ENCODE data around the gene SPATA31C1.
"Not testable (repeated sequence)": the region's sequence is repeated elsewhere in the genome, so short reads cannot be mapped to it uniquely, and the experiment has no call there.

Gene SPATA31C1

DNA sequence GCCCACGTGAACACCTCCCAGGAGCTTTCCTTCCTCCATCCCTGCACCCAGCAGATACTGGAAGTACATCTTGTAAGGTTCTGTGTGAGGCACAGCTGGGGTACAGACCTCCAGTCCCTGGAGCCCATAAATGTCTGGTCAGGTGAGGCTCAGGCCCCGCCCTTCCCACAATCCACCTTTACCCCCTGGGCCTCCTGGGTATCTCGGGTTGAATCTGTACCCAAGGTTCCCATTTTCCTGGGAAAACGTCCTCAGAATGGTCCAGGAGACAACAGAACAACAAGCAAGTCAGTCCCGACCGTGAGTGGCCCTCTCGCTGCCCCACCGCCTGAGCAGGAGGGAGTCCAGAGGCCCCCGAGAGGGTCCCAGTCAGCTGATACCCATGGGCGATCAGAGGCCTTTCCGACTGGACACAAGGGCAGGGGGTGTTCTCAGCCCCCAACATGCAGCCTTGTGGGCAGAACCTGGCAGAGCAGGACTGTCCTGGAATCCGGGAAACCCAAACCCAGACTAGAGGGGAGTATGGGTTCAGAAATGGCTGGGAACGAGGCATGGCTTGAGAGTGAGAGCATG is 30.7 kb upstream of the SPATA31C1 start:
- DNase-seq (ENCODE audit: low read depth) = no peak

DNA sequence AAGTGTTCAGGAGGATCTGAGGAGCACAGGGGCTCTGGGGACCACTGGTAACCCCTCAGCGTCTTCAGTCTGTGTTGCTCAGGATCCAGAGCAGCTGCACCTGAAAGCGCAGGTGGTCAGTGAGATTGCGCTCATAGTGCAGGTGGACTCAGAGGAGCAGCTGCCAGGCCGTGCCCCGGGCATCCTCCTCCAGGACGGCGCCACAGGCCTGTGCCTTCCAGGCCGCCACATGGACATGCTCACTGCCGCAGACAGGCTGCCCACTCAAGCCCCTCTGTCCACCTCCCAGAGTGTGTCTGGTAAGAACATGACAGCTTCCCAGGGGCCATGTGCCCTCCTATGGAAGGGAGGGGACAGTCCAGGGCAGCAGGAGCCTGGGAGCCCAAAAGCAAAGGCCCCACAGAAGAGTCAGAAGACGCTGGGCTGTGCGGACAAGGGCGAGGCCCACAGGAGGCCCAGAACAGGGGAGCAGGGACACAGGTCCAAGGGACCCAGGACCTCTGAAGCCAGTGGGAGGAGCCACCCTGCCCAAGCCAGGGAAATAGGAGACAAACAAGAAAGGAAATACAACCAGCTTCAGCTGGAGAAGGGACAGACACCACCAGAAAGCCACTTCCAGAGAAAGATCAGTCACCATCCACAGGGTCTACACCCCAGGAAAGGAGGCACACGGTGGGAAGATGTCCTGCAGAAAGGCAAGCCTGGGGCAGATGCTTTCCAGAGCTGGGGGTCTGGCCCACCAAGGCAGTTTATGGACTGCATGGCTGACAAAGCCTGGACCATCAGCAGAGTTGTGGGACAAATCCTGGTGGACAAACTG is 29.9 kb upstream of the SPATA31C1 start:
- no peak for DNase-seq (ENCODE audit: low read depth)

DNA sequence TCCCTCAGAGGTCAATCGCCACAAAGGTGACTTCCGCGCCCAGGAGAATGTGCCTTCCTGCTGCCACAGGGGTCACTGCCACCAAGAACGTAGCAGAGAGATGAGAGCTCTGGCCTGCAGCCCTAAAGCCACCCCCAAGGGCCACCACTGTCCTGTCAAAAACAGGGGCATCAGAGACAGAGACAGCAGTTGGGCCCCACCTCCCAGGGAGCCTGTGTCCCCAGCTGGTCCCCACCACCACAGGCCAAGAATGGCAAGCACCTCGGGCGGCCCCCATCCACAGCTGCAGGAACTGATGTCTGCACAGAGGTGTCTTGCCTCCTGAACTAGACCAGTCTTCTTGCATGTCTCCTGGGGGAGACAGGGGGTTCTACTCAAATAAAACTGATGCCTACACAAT is 29.3 kb upstream of the SPATA31C1 start:
- no peak for DNase-seq (ENCODE audit: low read depth)

DNA sequence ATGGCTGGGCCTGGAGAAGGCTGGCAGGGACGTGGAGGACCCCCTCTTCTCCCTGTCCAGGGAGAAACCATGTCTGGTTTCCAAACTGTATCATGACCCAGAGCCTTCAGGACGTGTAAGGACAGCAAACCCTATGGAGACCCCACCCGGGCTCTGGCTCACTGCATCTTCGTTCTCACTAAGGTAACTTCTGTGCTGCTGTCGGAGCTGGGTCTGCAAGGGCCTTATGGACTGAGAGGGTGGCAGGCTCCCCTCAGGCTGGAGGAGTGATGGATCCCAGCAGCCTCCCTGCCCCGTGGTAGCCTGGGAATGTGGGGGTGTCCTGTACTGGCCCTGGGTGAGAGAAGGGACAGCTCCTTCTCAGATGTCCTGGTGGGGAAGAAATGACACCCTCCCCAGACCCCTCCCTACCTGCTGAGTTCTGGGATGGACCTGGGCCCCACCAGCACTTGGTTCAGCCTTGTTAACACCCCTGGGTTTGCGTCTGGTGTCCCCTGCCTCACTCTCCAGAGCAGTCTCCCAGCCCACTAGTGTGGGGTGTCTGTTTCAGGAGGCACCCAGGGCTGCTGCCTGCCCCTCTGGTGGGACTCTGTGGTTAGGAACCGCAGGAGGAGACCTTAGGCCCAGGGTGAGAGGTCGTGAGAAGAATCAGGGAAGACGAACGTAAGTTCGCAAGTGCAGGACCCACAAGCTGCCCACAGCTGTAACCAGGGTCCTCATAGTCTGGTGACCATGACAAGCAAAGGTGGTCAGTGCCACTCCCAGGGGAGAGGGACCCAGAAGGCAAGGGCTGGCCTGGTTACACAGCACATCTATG is 28.5 kb upstream of the SPATA31C1 start:
- no peak for DNase-seq (ENCODE audit: low read depth)

DNA sequence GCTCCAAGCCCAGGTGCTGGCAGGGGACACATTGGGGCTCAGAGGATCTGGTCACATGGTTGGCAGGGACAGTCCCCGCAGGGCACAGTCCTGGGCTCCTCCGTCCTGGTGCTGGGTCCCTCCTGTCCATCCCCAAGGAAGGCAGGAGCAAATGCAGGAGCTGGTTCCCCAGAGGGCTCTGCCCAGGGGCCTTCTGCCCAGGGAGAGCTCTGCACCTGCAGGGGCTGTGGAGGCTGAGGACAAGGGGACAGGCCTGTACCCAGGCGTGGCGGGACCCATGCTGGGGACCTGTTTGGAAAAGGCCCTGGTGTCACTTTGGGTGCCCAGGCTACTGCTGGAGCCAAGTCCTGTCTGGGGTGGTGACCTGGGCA is 27.9 kb upstream of the SPATA31C1 start:
- DNase-seq (ENCODE audit: low read depth) = no peak

DNA sequence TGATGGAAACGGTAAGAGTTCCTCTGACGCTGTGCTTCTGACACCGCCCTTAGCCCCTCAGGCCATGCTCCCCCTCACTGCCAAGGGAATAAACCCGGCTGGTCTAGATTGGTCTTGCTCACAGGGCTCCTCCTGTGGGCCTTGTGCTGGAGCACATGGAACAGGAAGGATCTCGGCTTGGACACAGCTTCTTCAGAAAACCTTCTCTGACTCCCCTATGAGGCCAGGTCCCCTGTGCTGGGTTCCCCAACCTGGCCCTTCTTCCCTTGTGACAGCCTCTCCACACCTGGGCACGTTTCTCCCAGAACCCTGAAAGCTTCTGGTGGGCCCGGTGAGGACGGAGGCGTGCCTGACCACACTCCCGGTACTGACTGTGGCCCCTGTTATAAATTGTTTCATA is 26.9 kb upstream of the SPATA31C1 start:
- no peak for DNase-seq (ENCODE audit: low read depth)

DNA sequence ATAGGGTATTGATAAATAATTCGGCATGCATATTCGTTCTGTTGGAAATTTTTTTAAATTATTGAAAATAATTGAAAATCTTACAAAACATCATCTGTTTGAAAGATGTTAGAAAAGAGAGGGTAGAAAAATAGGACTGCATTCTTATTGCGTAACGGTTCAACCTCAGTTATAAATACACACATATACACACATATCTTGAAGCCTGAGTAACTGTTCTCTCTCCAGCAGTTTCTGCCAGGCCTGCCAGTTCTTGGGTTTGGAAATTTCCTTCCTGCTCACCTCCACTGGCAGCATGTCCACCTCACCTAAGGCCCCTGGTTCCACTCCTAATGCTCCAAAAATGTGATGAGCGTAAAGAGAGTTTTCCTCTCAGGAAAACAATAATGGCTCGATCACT is 26.0 kb upstream of the SPATA31C1 start:
- DNase-seq (ENCODE audit: low read depth) = no peak

DNA sequence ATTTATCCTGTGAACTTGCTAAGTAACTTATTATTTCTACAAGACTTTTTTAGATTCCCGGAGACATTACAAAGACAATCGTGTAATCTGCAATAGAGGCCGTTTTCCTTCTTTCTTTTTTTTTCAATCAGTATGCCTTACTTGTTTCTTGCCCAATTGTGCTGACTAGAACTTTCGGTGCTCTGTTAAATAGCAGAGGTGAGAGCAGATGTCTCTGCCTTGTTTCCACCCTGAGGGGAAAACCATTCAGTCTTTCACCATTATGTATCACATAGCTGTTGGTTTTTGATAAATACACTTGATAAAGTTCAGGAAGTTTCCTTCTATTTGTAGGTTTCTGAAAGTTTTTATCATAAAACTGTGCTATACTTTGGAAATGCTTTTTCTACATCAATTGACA is 24.8 kb upstream of the SPATA31C1 start:
- DNase-seq (ENCODE audit: low read depth) = no peak

DNA sequence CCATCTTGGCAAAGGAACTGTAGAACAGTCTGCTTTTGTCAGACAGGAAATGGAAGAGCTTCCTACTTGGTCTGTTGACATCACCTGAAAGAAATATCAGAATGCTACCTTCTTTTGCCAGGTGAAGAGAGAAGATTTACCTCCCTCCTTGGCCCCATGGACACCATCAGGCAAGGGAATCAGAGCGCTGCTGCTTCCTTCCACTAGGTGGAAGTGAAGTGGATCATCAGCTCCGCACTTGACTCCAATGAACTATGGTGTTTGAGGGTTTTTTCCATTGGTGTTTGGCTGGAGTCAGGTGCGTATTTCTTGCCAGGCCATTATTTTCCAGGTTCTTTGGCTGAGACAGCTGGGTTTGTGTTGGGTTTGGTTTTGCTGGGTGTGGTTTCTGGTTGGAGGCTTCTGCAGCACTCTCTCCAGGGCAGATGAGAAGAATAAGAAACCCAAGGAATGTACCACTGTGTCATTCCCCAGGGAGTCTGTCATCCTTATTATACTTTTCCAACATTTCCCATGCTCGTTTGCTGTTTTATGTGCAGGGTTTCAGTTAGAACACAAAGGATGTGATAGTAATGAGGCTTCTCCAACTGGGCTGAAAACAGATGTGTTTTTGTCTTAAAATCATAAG is 22.6 kb upstream of the SPATA31C1 start:
- no peak for DNase-seq (ENCODE audit: low read depth)

DNA sequence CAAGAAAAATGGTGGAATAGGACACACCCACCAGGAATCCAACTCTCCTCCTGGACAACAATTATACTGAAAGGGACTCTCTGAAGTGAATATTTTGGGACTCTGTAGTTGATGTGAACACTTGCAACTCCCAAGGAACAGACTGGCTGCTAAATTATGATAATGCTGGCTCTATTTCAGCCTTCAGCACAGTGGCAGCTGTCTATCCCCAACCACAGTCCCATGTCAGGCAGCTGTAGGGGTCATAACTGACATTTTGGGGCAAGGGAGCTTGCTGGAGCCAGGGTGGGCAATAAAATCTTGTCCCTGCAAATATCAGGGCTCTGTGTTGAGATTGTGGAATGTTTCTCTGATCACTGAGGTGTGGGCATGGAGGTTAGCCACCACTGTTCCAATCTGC is 20.9 kb upstream of the SPATA31C1 start:
- DNase-seq (ENCODE audit: low read depth) = no peak

DNA sequence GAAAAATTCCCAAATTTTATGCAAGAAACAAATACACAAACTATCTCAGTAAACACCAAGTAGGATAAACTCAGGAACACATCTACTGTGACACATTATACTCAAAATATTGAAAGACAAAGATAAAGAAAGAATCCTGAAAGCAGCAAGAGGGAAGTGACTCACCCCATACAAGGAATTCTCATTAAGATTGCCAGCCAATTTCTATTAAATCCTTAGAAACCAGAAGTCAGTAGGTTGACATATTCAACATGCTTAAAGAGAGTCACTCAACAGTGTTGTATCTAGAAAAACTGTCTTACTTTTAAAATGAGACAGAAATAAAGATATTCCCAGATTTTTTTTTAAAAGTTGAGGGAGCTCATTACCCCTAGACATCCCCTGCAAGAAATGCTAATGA is 19.6 kb upstream of the SPATA31C1 start:
- DNase-seq (ENCODE audit: low read depth) = no peak

DNA sequence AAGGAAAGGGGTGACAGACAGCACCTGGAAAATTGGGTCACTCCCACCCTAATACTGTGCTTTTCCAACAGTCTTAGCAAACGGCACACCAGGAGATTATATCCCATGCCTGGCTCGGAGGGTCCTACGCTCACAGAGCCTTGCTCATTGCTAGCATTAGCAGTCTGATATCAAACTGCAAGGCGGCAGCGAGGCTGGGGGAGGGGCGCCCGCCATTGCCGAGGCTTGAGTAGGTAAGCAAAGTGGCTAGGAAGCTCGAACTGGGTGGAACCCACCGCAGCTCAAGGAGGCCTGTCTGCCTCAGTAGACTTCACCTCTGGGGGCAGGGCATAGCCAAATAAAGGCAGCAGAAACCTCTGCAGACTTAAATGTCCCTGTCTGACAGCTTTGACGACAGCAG is 15.4 kb upstream of the SPATA31C1 start:
- not testable (repeated sequence) for DNase-seq (ENCODE audit: low read depth)

DNA sequence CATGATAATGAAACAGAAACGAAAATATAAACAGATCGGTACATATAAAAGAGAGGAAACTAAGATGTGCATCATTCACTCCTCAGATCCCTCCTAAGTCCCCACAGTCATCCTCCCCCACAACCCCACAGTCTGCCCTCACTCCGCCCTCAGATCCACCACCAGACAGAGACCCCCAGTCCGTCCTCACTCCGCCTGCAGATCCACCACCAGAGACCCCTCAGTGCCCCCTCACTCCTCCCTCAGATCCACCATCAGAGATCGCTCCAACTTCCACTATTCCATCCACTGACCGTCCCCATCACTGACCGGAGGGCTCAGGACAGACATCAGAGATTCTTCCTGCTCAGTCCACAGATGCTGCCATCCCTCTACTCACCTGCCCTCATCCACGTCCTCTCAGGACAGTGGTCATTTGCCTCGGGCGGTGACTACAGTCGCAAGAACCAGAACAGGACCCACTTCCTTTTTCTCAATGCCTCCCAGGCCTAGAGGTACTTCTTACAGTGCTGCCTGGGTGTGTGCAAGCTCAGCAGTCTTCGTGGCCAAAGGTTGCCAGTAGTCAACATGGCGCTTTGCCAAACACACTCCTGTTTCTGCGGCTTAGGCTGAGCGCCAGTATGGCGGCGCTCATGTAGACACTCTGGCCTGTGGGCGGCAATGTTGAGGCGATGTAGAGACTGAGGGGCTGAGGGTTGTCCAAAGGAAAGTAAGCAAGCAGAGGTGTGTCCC is 8.3 kb upstream of the SPATA31C1 start:
- DNase-seq (ENCODE audit: low read depth) = no peak

DNA sequence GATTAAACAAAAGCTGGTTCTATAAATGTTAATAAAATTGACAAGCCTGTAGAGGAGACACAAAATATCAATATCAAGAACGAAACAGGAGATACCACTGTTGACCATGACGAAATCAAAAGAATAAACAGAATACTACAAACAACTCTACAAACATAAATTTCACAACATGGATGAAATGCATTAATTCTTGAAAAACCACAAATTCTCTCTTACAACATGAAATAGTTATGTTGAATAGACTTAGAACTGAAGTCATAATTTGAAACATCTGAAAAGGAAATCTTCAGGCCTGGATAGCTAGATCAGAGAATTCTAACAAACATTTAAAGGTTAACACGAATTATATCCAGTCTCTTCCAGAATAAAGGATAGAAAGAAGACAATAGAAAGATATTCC is 6.9 kb upstream of the SPATA31C1 start:
- DNase-seq (ENCODE audit: low read depth) = no peak

DNA sequence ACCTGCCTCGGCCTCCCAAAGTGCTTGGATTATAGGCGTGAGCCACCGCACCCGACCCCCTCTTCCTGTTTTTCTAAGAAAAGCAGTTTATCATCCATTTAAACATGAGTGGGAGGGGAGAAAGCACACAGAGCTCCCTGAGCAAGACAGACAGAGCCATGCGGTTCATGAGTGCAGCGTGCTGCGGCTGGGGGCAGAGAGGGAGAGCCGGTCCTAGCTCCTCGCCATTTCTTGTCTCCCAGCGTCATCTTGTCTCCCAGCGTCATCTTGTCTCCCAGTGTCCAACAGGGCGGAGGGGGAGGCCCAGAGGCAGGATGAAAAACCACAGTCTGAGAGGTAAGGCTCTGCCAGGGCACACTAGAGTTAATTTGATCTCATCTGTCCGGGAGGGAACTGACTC is 1.3 kb downstream of the SPATA31C1 start:
- DNase-seq (ENCODE audit: low read depth) = not testable (repeated sequence)

DNA sequence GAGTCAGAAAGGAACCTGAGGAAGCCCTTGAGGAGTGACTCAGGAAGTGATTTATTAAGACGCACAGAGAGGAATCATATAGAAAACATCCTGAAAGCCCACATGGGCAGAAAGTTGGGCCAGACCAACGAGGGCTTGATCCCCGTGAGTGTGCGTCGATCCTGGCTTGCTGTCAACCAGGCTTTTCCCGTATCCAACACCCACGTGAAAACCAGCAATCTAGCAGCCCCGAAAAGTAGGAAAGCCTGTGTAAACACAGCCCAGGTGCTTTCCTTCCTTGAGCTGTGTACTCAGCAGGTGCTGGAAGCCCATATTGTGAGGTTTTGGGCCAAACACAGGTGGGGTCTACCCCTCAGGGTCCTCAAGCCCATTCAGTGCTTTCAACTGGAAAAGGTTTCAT is 3.8 kb downstream of the SPATA31C1 start:
- DNase-seq (ENCODE audit: low read depth) = not testable (repeated sequence)

DNA sequence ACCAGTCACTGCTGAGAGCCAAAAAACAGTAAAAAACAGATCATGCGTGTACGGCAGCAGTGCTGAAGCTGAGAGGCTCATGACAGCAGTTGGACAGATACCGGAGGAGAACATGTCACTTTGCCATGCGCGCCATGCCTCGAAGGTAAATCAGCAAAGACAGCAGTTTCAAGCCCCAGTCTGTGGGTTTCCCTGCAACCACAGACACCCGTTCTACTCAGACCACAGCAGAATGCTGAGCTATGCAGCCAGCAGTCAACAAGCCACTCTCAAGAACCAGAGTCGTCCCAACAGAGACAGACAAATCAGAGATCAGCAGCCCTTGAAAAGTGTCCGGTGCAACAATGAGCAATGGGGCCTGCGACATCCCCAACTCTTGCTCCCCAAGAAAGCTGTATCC is 5.2 kb downstream of the SPATA31C1 start:
- not testable (repeated sequence) for DNase-seq (ENCODE audit: low read depth)

DNA sequence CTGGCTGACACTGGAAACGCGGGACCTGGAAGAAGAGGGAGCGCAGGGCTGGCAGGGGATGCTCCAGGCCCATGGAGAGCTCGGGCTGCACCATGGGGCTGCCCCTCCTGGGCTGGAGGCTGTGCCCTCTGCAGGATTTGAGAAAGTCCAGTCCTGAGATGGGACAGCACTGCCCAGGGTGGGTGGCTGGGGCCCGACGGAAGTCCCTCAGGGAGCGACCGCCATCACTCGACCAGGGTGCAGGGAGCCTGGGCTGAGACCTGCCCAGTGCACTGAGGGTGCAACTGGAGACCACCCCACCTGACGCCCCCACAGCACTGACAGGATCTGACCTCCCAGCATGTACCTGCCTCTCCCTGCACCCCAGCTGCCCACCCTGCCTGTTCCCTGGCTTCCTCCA is 7.1 kb downstream of the SPATA31C1 start:
- not testable (repeated sequence) for DNase-seq (ENCODE audit: low read depth)

DNA sequence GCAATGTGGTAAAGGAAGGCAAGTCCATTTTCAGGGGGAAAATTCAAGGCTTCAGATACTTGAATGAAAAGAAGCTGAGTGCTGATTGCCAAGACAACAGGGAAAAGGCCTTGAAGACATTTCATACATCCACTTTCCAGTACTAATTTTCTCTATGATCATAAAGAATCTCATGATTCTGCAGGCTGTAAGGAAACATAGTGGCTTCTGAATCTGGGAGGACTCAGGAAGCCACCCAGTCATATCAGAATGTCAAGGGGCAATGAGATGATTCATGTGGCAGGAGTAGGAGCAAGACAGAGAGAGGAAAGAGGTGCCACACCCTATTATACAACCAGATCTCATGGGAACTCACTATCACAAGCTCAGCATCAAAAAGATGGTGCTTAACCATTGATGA is 11.4 kb downstream of the SPATA31C1 start:
- not testable (repeated sequence) for DNase-seq (ENCODE audit: low read depth)

DNA sequence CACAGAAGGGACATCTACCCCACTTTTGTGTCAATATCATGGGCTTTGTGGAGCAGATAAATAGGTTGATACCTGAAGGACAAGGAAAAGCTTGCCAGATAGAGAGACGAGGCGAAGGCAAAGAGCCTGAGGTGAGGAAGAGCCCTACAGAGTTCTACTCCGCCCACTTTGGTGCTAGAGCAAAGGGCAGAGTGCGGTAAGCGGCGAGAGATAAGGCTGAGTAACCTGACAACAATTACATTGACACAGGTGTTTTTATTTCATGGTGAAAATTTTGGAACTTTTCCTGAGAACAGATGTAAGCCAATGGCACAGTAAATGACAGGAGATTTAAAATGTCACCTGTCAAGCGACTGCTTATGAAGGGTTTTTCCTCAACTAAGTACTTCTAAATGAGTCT is 16.7 kb downstream of the SPATA31C1 start:
- DNase-seq (ENCODE audit: low read depth) = not testable (repeated sequence)

DNA sequence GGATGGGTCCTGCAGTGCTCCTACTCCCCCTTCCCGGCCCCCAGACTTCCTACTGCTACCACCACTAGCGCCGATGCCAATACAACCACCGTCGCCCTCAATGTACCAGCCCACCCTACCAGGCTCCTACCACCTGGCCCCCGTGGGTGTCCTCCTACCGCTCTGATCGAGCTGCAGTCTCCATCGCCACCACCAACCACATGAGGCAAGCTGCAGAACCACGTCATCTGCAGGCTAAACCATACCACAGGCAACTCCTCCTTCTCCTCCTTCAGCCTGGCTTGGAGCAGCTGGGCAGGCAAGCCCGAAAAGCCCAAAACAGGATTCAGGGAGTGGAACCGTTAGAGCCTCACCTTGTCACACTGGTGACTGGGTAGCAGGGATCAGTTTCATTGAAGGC is 19.6 kb downstream of the SPATA31C1 start:
- not testable (repeated sequence) for DNase-seq (ENCODE audit: low read depth)

DNA sequence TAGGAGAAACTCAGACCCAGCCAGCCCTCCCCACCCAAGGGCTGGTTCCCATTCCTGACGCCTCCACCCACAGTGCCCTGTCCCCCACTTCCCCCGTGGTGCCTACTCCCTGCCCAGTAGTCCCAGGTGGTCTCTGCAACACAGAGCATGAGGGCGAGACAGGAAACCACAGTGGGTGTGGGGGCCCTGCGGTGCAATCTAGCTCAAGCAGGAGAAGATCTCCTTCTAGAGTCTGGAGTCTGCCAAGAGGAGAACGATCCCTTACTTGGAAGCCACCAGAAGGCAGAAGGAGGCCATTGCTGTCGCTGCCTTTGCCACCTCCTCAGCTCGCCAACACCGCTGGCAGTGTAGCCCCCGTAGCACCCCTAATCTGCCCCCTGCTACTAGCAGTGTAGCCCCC is 20.2 kb downstream of the SPATA31C1 start:
- not testable (repeated sequence) for DNase-seq (ENCODE audit: low read depth)

All from T-helper 22 cell (primary cell).